ENCODE measurements around the gene TNFRSF25.

DNA sequence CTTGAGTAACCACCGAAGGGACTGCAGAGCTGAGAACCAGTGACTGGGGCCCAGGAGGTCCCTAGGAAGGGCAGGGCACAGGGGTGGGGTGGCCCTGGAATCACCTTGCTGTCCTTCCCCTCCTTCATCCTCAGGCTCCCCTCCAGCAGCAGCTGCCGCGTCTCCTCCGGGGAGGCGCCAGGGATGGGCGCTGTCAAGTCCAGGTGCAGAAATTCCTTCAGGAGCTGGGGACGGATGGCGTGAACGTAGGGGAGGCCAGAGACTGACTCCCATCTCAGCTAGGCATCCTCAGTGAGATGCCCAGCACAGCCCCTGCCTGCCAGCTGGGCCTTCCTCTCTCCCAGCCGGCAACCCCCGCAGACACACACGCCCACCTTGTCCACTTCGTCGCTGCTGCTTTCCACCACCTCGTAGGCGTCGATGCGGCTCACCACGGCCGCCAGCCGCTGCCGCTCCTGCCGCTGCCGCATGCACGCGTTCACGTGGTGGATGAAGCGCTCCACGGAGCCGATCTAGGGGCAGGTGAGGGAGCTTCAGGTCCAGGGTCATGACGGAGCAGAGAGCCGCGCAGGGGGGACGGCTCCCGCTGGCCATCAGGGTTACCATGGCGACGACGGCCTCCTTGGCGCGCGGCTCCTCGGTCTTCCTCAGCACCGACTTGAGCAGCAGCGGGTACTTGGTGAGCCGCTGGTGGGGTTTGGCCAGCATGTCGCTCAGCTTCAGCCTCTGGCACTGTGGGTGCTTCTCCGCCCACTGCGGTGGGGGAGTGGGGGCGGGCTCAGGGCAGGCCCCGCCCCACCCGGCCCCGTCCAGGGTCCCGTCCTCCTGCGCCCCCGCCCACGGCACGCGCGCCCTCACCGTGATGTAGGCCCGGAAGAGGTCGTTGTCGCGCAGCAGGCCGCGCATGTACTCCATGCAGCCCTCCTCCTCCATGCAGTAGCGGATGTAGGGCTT is 4.4 kb upstream of the TNFRSF25 start:
- TF ChIP-seq RCOR1 (IDR thresholded peaks at IDR 0.05; ENCODE audit: low read length), result no peak
- TF ChIP-seq GATA2 (CRISPR knock-in tag; IDR thresholded peaks at IDR 0.05), result no peak
- TF ChIP-seq, protein P1, sequence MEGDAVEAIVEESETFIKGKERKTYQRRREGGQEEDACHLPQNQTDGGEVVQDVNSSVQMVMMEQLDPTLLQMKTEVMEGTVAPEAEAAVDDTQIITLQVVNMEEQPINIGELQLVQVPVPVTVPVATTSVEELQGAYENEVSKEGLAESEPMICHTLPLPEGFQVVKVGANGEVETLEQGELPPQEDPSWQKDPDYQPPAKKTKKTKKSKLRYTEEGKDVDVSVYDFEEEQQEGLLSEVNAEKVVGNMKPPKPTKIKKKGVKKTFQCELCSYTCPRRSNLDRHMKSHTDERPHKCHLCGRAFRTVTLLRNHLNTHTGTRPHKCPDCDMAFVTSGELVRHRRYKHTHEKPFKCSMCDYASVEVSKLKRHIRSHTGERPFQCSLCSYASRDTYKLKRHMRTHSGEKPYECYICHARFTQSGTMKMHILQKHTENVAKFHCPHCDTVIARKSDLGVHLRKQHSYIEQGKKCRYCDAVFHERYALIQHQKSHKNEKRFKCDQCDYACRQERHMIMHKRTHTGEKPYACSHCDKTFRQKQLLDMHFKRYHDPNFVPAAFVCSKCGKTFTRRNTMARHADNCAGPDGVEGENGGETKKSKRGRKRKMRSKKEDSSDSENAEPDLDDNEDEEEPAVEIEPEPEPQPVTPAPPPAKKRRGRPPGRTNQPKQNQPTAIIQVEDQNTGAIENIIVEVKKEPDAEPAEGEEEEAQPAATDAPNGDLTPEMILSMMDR (IDR thresholded peaks at IDR 0.05), result no peak
